ENCODE measurements around the gene PAK2.

GRCh38 chr3:196771067-196771466 is 31.4 kb downstream of the PAK2 start:
- TF ChIP-seq EZH2 (IDR thresholded peaks at IDR 0.05) (no peak), POLR2AphosphoS5 (IDR thresholded peaks at IDR 0.05; ENCODE audit: borderline replicate concordance, low read depth, low read length) (no peak), FOXP2 (optimal IDR thresholded peaks at IDR 0.05; ENCODE audit: control extremely low read depth, extremely low read length, insufficient read depth) (no peak)
